ENCODE results near the gene DCDC2.
A peak's percentile ranks its signal among the peaks of the same experiment; 100 is the strongest.
"Not testable (repeated sequence)": the region's sequence is repeated elsewhere in the genome, so short reads cannot be mapped to it uniquely, and the experiment has no call there.

DCDC2 gene

GRCh38 chr6:24381476-24382219 lies 23.8 kb upstream of the DCDC2 start:
- DNase-seq (no peak), ATAC-seq (no peak)

DNA sequence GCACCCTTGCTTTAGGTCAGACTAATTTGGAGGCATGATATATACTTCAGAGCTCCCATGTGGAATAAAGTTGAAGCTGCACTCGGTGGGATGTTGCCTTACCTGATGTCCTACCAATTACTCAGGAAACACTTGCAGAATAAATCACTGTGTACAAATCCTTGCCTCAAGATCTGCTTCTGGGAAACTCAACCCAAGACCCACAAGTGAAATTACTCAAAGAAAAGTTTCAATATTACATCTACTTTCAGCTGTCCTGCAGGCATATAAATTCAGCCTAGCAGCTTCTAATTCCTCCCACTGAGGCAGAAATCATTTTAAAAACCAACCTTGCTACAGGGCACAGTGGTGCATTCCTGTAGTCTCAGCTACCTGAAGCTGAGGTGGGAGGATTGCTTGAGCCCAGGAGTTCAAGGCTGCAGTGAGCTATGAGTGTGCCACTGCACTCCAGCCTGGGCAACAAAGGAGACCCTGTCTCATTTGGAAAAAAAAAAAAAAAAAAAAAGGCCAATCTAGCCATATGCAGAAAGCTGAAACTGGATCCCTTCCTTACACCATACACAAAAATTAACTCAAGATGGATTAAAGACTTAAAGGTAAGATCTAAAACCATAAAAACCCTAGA lies 20.7 kb upstream of the DCDC2 start:
- no peak for DNase-seq

DNA sequence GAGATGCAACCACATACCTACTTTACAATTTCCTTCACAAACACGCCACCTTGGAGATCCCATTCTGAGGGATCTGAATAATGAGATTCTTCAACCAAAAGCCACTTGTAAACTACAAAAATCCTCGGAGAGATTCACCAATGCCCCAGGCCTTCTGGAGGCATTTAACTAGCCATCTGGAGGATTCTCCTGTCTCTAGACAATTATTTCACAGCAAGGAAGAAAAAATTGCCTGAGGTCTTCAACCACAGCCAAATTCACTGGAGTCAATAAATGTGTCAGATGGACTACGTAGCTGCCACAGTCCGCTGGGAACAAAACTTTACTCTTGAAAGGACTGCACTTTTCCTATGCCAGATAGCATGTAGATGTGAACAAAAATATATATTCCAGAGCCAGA lies 19.0 kb upstream of the DCDC2 start:
- DNase-seq (no peak), ATAC-seq (no peak)

More for the DNA sequence above, 20.7 kb upstream of the DCDC2 start:
- no peak for ATAC-seq

DNA sequence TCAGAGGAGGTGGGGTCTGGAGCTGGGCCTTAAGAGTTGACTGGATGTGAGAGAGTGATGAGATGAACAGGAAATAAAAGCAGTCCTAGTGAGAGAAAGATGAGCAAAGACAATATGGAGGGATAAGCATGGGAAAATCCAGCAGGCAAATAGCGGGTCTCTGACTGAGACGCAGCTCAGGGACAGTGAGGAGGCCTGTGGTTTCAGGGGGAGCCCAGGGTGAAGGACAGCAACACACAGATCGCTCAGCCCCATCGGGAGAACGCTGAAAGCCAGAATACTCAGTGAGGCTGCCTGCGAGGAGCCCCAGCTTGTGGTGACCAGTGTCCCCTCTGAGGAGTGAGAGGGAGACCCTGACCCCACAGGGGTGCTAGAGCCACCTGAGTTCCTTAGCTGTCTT lies 16.8 kb upstream of the DCDC2 start:
- no peak for ATAC-seq

GRCh38 chr6:24365103-24365633 lies 7.3 kb upstream of the DCDC2 start:
- DNase-seq, ATAC-seq: not testable (repeated sequence)

More for the DNA sequence above, 16.8 kb upstream of the DCDC2 start:
- DNase-seq: no peak

GRCh38 chr6:24362363-24362762 lies 4.5 kb upstream of the DCDC2 start:
- ATAC-seq, DNase-seq: not testable (repeated sequence)

GRCh38 chr6:24359640-24360454 lies 2.0 kb upstream of the DCDC2 start:
- DNase-seq (peak; percentile 92), ATAC-seq (peak; percentile 95)

GRCh38 chr6:24358219-24358821 lies 461 bp upstream of the DCDC2 start:
- DNase-seq (no peak), ATAC-seq (no peak)

DNA sequence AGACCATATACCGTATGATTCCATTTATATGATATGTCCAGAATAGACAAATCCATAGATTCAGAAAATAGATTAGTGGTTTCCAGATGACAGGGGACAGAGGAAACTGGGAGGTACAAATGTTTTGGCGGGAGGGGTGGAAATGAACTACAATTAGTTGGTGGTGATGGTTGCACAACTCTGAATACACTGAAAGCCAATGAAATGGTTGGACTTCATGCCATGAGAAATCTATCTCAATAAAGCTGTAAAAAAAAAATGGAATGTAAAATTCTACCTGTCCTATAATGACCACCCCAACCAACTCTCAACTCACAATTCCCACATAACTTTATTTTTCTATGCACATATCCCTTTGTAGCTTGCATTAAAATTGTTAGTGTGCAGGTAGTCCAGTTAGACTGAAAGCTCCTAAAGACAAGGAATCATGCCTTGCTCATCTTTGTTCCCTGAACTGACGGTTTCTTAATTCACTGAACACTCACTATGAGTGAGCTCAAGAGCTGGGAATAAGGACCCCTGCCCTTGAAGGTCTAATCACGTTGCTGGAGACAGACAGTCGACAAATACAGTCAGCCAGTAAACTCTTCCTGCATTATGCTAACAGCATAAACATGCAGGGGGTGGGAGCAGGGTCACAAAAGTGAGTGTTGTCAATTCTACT lies 1.4 kb downstream of the DCDC2 start:
- ATAC-seq (no peak), DNase-seq (no peak)

- ATAC-seq: no peak
- DNase-seq: no peak
These were observed 2.5 kb downstream of the DCDC2 start for GRCh38 chr6:24355393-24355792.

DNA sequence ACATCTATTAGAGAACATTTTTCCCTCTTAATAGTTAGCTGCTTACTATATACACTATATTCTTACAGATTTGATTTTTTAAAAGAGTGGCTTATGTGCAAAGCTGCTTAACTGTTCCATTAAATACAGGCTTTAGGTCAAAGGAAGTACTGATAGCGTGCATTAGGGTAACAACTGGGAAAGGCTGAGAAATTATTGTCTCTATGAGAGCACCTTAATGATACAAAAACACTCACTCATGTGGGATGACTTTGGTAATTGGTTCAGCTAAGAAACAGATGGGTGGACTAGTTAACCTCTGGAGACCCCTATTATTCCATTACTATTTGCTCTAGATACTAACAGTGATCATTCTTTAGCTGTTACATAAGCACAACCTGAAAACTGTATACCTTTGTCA lies 4.0 kb downstream of the DCDC2 start:
- DNase-seq: no peak
- no peak for ATAC-seq

- DNase-seq: no peak
These were observed 5.4 kb downstream of the DCDC2 start for GRCh38 chr6:24352434-24352833.

GRCh38 chr6:24344976-24345375 lies 12.9 kb downstream of the DCDC2 start:
- ATAC-seq: no peak
- DNase-seq: no peak

More at GRCh38 chr6:24352434-24352833, 5.4 kb downstream of the DCDC2 start:
- no peak for ATAC-seq

- DNase-seq: no peak
- ATAC-seq: no peak
These were observed 16.6 kb downstream of the DCDC2 start for GRCh38 chr6:24340998-24341938.

GRCh38 chr6:24339932-24340331 lies 17.9 kb downstream of the DCDC2 start:
- no peak for DNase-seq
- no peak for ATAC-seq

DNA sequence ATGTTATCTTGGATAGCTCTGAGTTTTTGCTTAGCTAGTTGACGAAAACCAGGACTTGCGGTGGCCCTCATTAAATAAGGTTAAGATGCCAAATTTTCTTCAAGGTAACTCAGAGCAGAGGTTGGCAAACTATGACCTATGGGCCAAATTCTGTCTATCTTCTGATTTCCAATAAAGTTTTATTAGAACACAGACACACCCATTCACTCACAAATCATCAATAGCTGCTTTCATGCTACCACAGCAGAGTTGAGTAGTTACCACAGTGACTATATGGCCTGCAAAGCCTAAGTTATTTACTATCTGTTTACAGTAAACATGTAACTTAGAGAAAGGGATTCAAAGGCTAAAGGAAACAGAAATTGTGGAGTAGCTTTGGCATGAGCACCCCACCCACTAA lies 23.6 kb downstream of the DCDC2 start:
- ATAC-seq (no peak), DNase-seq (no peak)

- ATAC-seq: no peak
These were observed 25.5 kb downstream of the DCDC2 start for GRCh38 chr6:24332317-24332716.

GRCh38 chr6:24330137-24330732 lies 27.6 kb downstream of the DCDC2 start:
- ATAC-seq: no peak

More at GRCh38 chr6:24332317-24332716, 25.5 kb downstream of the DCDC2 start:
- DNase-seq: no peak

DNA sequence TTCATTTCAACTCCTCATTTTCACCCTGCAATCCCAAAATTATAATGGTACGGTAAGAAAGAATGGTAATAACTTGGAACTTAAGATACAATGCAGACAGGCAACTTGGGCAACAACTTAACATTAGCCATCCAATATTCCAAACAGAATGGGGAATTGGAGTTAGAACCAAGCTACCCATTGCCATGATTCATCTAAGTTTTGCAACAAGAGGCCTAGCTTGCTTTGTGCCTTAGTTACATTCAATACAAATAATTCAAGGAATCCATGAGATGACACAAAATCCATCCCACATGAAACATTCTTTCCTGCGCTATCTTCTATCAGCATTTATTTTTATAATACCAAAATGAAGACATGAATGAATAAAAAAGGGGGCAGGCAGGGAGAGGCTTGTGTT lies 28.4 kb downstream of the DCDC2 start:
- ATAC-seq (no peak), DNase-seq (no peak)

More at GRCh38 chr6:24330137-24330732, 27.6 kb downstream of the DCDC2 start:
- no peak for DNase-seq

DNA sequence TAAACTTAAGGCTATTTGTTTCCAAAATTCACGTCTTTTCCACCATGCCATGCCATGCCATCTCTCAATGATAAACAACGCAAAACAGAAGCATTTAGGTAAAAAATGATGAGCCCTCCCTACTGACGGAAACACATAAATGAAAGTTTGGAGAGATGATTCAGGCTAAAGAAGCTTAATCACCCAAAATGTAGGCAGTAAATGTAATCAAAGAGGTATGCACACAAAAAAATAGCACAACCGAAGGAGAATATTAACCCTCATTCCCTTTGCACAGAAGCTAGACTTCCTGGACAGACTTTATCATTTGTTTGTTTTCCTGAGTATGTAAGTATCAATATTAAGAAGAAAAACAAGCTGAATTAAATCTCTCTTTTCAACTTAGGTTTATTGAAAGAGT lies 28.8 kb downstream of the DCDC2 start:
- ATAC-seq: no peak
- no peak for DNase-seq
